Suprapubic skin (tissue), 4 donors: ENCODE data around the gene GRAP2. TPM values are rescaled to one million over a fixed set of nuclear protein-coding genes. Genes with fewer than 3 reads are reported as not detected.

Source experiments
- DNase-seq, 2 donors: peaks; one replicate each; pipeline ENCODE4 v3.0.0-alpha.2; 2019; ENCODE audit warnings: low spot score in 2 of 2
- H3K27ac ChIP-seq: fragments of 200-600 bp; sonication (generic); one replicate; pipeline ENCODE4 v1.5.1; 2019
- H3K27me3 ChIP-seq: fragments of 200-600 bp; sonication (generic); one replicate; pipeline ENCODE4 v1.5.1; 2019
- H3K36me3 ChIP-seq: fragments of 200-600 bp; sonication (generic); one replicate; pipeline ENCODE4 v1.5.1; 2019
- H3K4me1 ChIP-seq: fragments of 200-600 bp; sonication (generic); one replicate; pipeline ENCODE4 v1.5.1; 2019
- H3K4me3 ChIP-seq: fragments of 200-600 bp; sonication (generic); one replicate; pipeline ENCODE4 v1.5.1; 2019; ENCODE audit warnings: mild to moderate bottlenecking
- H3K9me3 ChIP-seq: fragments of 200-600 bp; sonication (generic); one replicate; pipeline ENCODE4 v1.5.1; 2019
- CTCF ChIP-seq, 2 donors: fragments of 200-600 bp in 1 of 2; fragments of 450-650 bp in 1 of 2; sonication (generic) in 1 of 2; IDR thresholded peaks; one replicate each; pipeline ENCODE4 v1.5.1; 2016 to 2019; ENCODE audit warnings: antibody characterized with exemption in 2 of 2, mild to moderate bottlenecking in 1 of 2, moderate library complexity in 1 of 2
- EP300 ChIP-seq: sonication (generic); formaldehyde crosslinking; IDR thresholded peaks from one replicate; pipeline ENCODE4 v1.6.1; 2017; ENCODE audit warnings: antibody characterized with exemption
- POLR2A ChIP-seq, 2 donors: fragments of 450-650 bp; IDR thresholded peaks; one replicate each; pipeline ENCODE4 v1.6.1; 2017; ENCODE audit warnings: antibody characterized with exemption in 2 of 2, mild to moderate bottlenecking in 2 of 2, moderate library complexity in 2 of 2
- POLR2AphosphoS5 ChIP-seq, 3 donors: sonication (generic); formaldehyde crosslinking; IDR thresholded peaks; one replicate each; pipeline ENCODE4 v1.6.1; 2017; ENCODE audit warnings: antibody characterized with exemption in 3 of 3
- WGBS: methylation state at CpG from one replicate; pipeline ENCODE4 v1.1.5; 2018; 5-methylcytosine and 5-hydroxymethylcytosine counted together
- total RNA-seq, 4 donors: library from RNA; depleted of rRNA; stranded (reverse); fragments of >200 nt; gene quantifications; one replicate each; pipeline ENCODE4 v1.1.0, GENCODE V29; 2016

The GRAP2 gene
- 10 to 100 TPM in 1 of 4 donors, 1 to 10 TPM in 1, under 1 TPM in 2; 0.16 to 10.1 (median 4.8) TPM for total RNA-seq

GRCh38 chr22:39900306-39901227 lies at the start of gene GRAP2:
Gene GRAP2 (plus strand): TSS chr22:39901084. CDS start chr22:39947107, 46,023 bp downstream.
- no peak for DNase-seq
- Histone ChIP-seq H3K27ac (no peak within 1 kb of the TSS), H3K9me3 (no peaks in the 10 kb centered on the region), H3K27me3 (no peaks in the 10 kb centered on the region), H3K4me1 (no peaks in the 10 kb centered on the region), H3K4me3 (no peak within 1 kb of the TSS), H3K36me3 (no peaks in the 10 kb centered on the region)
- 58% methylated on average over 4 of the region's 4 CpGs for WGBS
- TF ChIP-seq CTCF (IDR thresholded peaks at IDR 0.05) = no peak
- no peak for TF ChIP-seq POLR2AphosphoS5 (IDR thresholded peaks at IDR 0.05)
- no peak for TF ChIP-seq POLR2A (IDR thresholded peaks at IDR 0.05)
- TF ChIP-seq EP300 = no peak

GRCh38 chr22:39851606-39852315 lies 49.1 kb upstream of the GRAP2 start:
- no peak for TF ChIP-seq POLR2A (IDR thresholded peaks at IDR 0.05)
- TF ChIP-seq CTCF (IDR thresholded peaks at IDR 0.05) = no peak
- no peak for TF ChIP-seq EP300
- TF ChIP-seq POLR2AphosphoS5 (IDR thresholded peaks at IDR 0.05) = no peak
- H3K27ac ChIP-seq = no peak overlapping the region
- peaks cover 4% of the 10 kb centered on the region for H3K27me3 ChIP-seq
- no peak for DNase-seq
- H3K36me3 ChIP-seq = no peaks in the 10 kb centered on the region
- no peaks in the 10 kb centered on the region for H3K4me1 ChIP-seq
- H3K9me3 ChIP-seq = no peaks in the 10 kb centered on the region
- H3K4me3 ChIP-seq = no peak overlapping the region
- 92% methylated on average over 4 of the region's 4 CpGs for WGBS

- no peaks in the 10 kb centered on the region for H3K4me1 ChIP-seq
- no peak overlapping the region for H3K27ac ChIP-seq
- 76% methylated on average over 2 of the region's 2 CpGs for WGBS
- no peak overlapping the region for H3K4me3 ChIP-seq
- no peaks in the 10 kb centered on the region for H3K9me3 ChIP-seq
- no peaks in the 10 kb centered on the region for H3K36me3 ChIP-seq
- peaks cover 4% of the 10 kb centered on the region for H3K27me3 ChIP-seq
- TF ChIP-seq CTCF (IDR thresholded peaks at IDR 0.05) (no peak), POLR2A (IDR thresholded peaks at IDR 0.05) (no peak), POLR2AphosphoS5 (IDR thresholded peaks at IDR 0.05) (no peak), EP300 (no peak)
- no peak for DNase-seq
Observed at GRCh38 chr22:39852799-39853198, 48.1 kb upstream of the GRAP2 start.

GRCh38 chr22:39856588-39856987 lies 44.3 kb upstream of the GRAP2 start:
- Histone ChIP-seq H3K27ac (no peak overlapping the region), H3K36me3 (no peaks in the 10 kb centered on the region), H3K4me3 (no peak overlapping the region), H3K4me1 (no peaks in the 10 kb centered on the region), H3K9me3 (no peaks in the 10 kb centered on the region), H3K27me3 (peaks cover 6% of the 10 kb centered on the region)
- WGBS = 87% methylated on average over 4 of the region's 4 CpGs
- no peak for DNase-seq
- TF ChIP-seq POLR2A (IDR thresholded peaks at IDR 0.05) = no peak
- no peak for TF ChIP-seq EP300
- no peak for TF ChIP-seq POLR2AphosphoS5 (IDR thresholded peaks at IDR 0.05)
- no peak for TF ChIP-seq CTCF (IDR thresholded peaks at IDR 0.05)
